Sigmoid colon (tissue), 3 donors: ENCODE data around the gene TMEM271.

Source experiments
- POLR2A ChIP-seq, 2 donors: fragments of 450-650 bp; IDR thresholded peaks; one replicate each; pipeline ENCODE4 v1.6.1; 2016; ENCODE audit warnings: antibody characterized with exemption in 2 of 2, mild to moderate bottlenecking in 2 of 2, moderate library complexity in 2 of 2
- TF ChIP-seq, protein P1 (sequence below), 4 experiments: fragments of 450-650 bp in 3 of 4; fragments of 200-600 bp in 1 of 4; IDR thresholded peaks; one replicate each; pipeline ENCODE4 v1.5.1; 2016 to 2019; ENCODE audit warnings: antibody characterized with exemption in 4 of 4, mild to moderate bottlenecking in 3 of 4, moderate library complexity in 2 of 4

DNA sequence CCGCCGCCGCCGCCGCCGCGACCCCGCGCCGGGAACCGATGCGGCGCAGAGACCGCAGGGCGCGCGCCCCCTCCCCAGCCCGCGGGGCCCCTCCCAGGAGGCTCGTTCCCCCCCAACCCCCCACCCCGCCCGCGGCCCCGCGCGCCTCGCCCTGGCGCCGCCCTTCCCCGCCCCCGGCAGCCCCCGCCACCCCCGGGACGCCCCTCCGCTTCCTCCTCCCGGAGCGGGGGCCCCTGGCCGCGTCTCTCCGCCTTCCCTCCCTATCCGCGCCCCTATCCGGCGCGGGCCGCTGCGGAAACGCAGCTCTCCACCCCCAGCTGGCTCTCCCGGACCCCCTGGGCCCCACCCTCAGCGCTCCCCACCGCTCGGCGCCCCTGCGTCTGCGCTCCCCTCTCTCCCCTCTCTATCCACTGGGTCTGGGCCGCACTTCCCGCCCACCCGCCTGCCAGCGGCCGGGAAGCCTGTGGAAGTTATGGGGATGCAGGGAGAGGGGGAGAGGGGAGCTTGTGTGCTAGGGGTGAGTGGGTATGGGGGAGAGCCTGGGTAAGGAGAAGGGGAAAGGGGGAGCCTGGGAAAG is at the start of gene TMEM271:
- TF ChIP-seq, protein P1, sequence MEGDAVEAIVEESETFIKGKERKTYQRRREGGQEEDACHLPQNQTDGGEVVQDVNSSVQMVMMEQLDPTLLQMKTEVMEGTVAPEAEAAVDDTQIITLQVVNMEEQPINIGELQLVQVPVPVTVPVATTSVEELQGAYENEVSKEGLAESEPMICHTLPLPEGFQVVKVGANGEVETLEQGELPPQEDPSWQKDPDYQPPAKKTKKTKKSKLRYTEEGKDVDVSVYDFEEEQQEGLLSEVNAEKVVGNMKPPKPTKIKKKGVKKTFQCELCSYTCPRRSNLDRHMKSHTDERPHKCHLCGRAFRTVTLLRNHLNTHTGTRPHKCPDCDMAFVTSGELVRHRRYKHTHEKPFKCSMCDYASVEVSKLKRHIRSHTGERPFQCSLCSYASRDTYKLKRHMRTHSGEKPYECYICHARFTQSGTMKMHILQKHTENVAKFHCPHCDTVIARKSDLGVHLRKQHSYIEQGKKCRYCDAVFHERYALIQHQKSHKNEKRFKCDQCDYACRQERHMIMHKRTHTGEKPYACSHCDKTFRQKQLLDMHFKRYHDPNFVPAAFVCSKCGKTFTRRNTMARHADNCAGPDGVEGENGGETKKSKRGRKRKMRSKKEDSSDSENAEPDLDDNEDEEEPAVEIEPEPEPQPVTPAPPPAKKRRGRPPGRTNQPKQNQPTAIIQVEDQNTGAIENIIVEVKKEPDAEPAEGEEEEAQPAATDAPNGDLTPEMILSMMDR (IDR thresholded peaks at IDR 0.05): no peak
- no peak for TF ChIP-seq POLR2A (IDR thresholded peaks at IDR 0.05)
